Stimulated activated naive CD8-positive, alpha-beta T cell treated with anti-CD3 and anti-CD28 coated beads, Interleukin-15, Interleukin-2, amounts not matched to agents 100 U/mL and 50 U/mL, for 24 hours (primary cell): ENCODE measurements around the gene WBP4.
"Not testable (repeated sequence)": the region's sequence is repeated elsewhere in the genome, so short reads cannot be mapped to it uniquely, and the experiment has no call there.

ENCODE experiments used
- ATAC-seq: fragments of 150-1000 bp; cut with Tn5 transposase; one replicate; pipeline ENCODE4 v1.10.0; 2021
- DNase-seq: peaks from one replicate; pipeline ENCODE4 v3.0.0; 2021

Gene WBP4

GRCh38 chr13:41061075-41061913 lies at the start of gene WBP4:
WBP4 (plus strand) TSS chr13:41061509; CDS start chr13:41061674, 165 bp downstream.
- ATAC-seq = peak; percentile 71
- DNase-seq = peak; percentile 91

- no peak for ATAC-seq
- no peak for DNase-seq
These were observed 48.8 kb upstream of the WBP4 start for GRCh38 chr13:41012536-41012935.

- ATAC-seq (peak; percentile 78), DNase-seq (no peak)
These were observed 47.5 kb upstream of the WBP4 start for GRCh38 chr13:41013835-41014234.

GRCh38 chr13:41015920-41016319 lies 45.4 kb upstream of the WBP4 start:
- ATAC-seq (no peak), DNase-seq (no peak)

GRCh38 chr13:41017159-41017558 lies 44.1 kb upstream of the WBP4 start:
- peak; percentile 32 for DNase-seq
- no peak for ATAC-seq

- DNase-seq (no peak), ATAC-seq (no peak)
These were observed 43.3 kb upstream of the WBP4 start for GRCh38 chr13:41017817-41018601.

GRCh38 chr13:41018602-41018948 lies 42.7 kb upstream of the WBP4 start:
- ATAC-seq (no peak), DNase-seq (no peak)

GRCh38 chr13:41019011-41019487 lies 42.3 kb upstream of the WBP4 start, which contains the start of gene ELF1:
ELF1 (minus strand) TSS chr13:41019316; CDS start chr13:40982054, 37,262 bp downstream.
- ATAC-seq (peak; percentile 89), DNase-seq (peak; percentile 41)

GRCh38 chr13:41019578-41020347 lies 41.5 kb upstream of the WBP4 start:
- DNase-seq (no peak), ATAC-seq (no peak)

- DNase-seq (no peak), ATAC-seq (no peak)
These were observed 35.8 kb upstream of the WBP4 start for GRCh38 chr13:41025518-41025917.

- ATAC-seq (no peak), DNase-seq (no peak)
These were observed 34.5 kb upstream of the WBP4 start for GRCh38 chr13:41026788-41027187.

- DNase-seq = no peak
- no peak for ATAC-seq
These were observed 33.3 kb upstream of the WBP4 start for GRCh38 chr13:41028051-41028450.

- DNase-seq (no peak), ATAC-seq (no peak)
These were observed 31.7 kb upstream of the WBP4 start for GRCh38 chr13:41029629-41030028.

GRCh38 chr13:41032691-41033376 lies 28.5 kb upstream of the WBP4 start:
- ATAC-seq (peak; percentile 81), DNase-seq (no peak)

- ATAC-seq = no peak
- DNase-seq = no peak
These were observed 26.9 kb upstream of the WBP4 start for GRCh38 chr13:41034382-41034781.

- no peak for DNase-seq
These were observed 26.4 kb upstream of the WBP4 start for GRCh38 chr13:41034881-41035280.

GRCh38 chr13:41036557-41036956 lies 24.8 kb upstream of the WBP4 start:
- not testable (repeated sequence) for ATAC-seq, DNase-seq

More at GRCh38 chr13:41034881-41035280, 26.4 kb upstream of the WBP4 start:
- ATAC-seq = no peak

GRCh38 chr13:41039746-41040145 lies 21.6 kb upstream of the WBP4 start:
- DNase-seq (no peak), ATAC-seq (no peak)

- DNase-seq (no peak), ATAC-seq (peak; percentile 55)
These were observed 20.6 kb upstream of the WBP4 start for GRCh38 chr13:41040584-41041334.

- DNase-seq, ATAC-seq: not testable (repeated sequence)
These were observed 18.9 kb upstream of the WBP4 start for GRCh38 chr13:41042419-41042818.

GRCh38 chr13:41048640-41049039 lies 12.7 kb upstream of the WBP4 start:
- DNase-seq (no peak), ATAC-seq (no peak)
